HG02973 (cell line): ENCODE measurements around the gene HOOK1.
"Not testable (repeated sequence)": the region's sequence is repeated elsewhere in the genome, so short reads cannot be mapped to it uniquely, and the experiment has no call there.

Experiments used
- ATAC-seq: cut with Tn5 transposase; IDR thresholded peaks from one replicate; pipeline ENCODE4 v1.9.1; 2021; ENCODE audit warnings: moderate library complexity; ENCODE audit not compliant: unreplicated experiment

The HOOK1 gene

DNA sequence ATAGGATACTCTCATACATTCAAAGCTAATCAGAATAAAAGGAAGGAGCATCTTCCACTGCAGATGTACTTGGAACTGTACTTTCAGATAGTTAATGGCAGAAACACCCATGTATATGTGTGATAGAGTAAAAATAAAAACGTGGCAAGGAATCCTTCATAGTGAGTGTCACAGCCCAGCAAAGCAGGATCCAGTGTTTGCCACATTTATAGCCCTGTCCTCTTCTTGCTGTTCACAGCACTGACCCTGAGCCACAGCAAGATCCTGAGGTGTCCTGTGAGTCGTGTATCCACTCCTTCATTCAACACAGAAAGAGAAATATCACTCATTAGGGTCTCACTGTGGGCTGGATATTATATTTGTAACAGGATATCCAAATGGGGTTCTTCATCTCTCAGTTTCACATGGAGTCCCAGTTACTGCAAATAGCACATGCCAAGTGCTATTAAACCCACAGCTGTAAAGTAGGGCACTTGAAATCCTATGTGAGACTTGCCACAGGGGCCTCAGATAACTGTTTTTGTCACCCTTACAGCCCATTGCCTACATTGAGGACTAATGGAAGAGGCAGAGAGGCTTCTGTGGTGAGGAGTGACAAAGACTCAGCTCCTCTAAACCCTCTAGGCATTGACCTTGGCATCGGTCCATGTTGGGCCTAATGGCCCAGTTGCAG is 70.5 kb downstream of the HOOK1 start:
- ATAC-seq, result no peak

DNA sequence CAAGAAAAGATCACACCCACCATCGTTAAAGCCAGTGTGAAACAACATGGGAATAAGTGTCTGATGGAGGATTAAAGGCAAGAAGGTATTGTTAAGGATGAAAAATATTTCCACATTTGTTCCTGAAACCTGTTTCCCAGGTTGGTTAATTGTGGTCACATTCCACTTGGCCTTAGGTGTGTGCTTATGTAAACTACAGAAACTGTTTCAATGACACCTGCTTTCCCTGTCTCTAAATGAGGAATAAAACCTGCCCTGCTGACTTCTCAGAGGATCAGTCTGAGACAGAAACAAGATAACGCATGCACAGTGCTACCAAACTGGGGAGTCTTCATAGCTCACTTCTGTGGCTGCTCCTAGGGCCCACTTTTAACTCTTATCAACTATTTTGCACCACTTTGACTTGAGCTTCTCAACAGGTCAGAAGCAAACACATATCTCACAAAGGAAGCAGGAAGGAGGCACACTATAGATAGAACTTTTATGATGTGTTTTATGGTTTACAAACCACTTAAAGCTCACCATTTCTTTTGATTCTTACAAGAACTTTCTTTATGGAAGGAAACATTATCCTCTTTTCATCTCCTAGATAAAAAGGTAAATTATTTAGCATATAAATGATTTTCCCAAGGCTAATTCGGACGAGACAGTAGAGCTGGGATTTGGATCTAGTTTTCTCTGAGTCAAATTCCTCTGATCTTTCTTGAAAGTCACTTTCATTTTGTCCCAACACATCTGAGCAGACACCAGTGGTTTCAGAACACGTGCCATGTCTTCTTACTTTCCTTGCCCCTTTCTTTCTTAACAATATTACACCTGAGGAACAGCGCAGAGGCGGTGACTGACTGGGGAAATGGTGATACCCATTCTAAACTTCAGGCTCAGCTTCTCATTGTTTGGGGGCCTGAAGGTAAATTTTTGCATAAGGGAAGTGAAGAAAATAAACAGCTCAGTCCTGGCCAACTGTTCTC is 78.4 kb downstream of the HOOK1 start:
- ATAC-seq, result no peak

DNA sequence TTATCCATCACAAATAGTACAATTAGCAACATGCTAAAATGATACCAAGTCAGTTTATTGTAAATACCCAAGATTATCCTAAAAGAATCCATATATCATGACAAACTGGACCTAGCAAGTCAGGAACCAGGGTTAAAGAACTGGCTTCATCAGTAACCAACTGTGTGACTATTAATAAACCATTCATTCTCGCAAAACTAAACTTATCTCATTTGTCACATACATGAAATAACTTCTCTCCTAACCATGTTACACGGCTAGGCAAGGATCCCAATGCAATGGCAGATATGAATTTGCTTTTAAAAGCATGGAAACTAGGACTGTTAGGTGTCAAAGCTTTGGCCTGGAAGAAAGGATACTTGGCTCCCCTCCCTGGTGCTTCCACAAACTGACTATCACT is 82.4 kb downstream of the HOOK1 start:
- ATAC-seq, result no peak

DNA sequence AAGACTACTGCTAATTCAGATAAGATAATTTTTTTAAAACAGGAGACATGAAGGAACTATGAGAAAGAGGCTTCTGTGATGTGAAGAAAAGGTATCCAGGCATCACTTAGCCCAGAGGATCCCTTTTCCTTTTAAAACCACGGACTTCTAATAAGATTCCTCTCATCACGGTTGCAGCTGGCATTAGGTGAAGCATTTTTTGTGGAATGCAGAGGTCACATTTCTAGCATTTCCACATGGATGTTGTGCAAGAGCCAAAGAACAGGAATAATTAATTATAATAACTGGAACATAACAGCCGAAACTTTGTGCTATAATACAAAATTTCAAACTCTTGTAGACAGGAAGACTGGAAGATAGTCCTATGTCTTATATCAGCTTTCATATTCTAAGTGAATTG is 84.2 kb downstream of the HOOK1 start:
- no peak for ATAC-seq

DNA sequence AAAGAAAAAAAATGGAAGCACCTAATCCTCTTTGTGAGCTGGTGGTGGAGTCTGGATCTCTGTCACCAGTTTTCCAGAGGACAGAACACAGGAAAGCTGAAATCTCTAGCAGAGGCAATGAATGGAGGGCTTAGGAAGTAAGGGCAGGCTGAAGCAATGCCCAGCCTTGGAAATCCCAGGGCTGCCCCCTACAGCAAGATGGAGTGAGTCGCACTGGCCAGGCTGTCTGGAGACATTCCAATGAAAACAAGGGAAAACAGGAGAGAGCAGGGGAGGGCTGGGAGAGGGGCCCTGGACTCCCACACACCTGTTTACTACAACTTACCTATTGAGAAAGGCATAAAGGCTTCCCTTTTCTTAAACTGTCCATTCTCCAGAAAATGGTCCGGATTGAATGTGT is 85.9 kb downstream of the HOOK1 start:
- no peak for ATAC-seq

DNA sequence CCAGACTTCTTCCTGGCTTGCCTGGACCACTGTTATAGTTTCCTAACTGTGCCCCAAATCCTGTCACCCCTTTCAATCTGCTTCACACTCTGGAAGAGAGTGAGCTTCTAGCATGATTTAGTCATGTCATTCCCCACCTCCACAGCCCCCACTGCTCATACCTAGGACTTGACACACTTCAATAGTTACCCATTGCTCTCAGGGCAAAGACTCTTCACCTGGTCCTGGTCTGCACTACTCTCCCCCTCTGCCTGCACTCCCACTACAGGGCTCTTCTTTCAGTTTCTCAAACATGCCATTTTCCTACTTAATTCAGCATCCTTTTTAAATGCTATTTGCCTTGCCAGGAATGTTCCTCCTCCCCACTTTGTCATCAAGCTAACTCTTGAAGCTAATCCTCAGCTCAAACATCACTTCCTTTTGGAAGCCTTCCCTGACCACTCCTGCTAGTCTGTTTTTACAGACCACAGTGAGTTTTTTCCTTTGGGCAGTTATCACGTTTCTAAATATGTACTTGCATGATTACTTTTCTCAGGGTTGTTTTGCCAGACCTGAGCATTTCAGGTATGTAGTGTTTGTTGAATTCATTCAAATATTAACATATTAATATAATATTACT is 87.1 kb downstream of the HOOK1 start:
- ATAC-seq, result no peak

DNA sequence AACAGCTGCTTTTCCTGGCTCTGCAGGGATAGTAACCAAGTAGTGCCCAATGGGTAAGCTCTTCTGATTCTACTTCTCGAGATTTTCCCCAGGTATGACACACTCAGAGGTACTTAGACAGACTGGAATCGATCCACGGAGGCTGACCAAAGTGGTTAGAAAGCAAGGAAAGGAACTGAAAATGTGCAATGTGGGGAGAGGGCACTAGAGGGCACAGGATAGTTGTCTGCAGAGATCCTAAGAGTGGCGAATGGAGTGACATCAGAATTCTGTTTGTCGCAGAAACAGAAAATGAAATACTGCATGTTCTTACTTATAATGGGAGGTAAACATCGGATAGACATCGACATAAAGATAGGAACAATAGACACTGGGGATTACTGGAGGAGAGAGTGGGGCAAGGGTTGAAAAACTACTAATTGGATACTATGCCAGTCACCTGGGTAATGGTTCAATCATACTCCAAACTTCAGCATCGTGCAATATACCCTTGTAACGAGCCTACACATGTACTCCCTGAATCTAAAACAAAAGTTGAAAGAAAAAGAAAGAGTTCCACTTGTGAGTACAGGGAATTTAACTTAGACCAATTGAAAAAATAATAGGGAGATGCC is 88.5 kb downstream of the HOOK1 start:
- no peak for ATAC-seq

DNA sequence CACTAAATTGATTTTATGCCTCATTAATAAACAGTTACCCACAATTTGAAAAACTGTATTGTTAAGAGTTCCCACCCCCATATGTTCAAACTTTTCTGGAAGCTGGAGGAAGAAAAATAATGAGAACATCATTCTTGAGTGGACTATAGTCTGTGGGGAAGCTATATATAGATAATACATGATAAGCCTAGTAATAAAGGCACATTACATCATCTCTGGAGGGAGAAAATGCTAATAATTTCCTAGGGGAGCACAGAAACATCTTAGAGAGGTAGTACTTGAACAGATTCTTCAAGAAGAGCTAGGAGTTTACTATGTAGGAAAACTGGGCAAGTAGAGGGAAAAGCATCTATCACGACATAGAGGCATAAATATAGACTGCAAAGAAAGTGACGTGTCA is 92.2 kb downstream of the HOOK1 start:
- ATAC-seq, result no peak

DNA sequence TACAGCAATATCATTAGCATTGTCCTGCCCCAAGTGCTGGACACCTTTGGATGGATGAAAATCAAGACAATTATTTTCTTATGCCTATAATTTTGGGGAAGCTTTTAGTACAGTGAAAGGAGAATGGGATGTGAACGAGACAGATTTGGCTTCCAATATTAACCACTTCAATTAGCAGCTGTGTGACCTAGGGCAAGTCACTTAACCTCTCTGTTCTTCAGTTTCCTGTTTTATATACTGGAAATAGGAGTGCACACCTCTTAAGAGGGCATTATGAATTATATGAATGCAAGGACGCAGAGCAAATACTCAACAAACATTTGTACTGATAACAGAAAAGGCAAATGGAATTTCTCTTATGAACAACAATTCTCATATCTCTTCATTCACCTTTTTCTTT is 93.3 kb downstream of the HOOK1 start:
- ATAC-seq, result no peak

DNA sequence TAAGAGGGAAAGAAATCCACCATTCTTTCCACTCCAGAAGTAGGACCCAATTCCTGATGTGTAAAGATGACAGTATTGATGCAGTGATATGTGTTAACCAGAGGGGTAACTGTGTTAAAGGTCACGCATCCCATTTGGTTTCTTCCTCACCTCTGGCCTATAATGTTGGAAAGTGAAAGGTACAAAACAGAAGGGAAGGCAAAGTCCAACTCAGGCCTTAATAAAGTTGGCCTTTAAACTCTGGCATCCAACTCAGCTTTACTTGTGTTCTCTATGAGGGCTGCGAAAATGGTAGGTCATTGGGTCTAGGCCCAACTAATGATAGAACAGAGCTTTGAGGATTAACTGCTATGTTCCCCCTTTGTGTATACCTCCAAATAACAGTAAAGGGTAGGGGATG is 93.9 kb downstream of the HOOK1 start:
- ATAC-seq, result no peak

DNA sequence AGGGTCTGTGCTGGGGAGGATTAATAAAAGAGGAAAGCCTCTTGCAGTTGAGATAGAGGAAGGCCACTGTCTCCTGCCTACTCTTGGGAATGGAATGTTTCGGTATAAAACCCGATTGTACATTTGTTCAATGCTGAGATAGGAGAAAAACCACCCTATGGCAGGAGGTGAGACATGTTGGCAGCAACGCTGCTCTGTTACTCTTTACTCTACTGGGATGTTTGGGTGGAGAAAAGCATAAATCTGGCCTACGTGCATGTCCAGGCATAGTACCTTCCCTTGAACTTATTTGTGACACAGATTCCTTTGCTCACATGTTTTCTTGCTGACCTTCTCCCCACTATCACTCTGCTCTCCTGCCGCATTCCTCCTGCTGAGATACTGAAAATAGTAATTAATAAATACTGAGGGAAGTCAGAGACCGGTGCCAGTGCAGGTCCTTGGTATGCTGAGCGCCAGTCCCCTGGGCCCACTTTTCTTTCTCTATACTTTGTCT is 100.1 kb downstream of the HOOK1 start:
- ATAC-seq, result not testable (repeated sequence)

DNA sequence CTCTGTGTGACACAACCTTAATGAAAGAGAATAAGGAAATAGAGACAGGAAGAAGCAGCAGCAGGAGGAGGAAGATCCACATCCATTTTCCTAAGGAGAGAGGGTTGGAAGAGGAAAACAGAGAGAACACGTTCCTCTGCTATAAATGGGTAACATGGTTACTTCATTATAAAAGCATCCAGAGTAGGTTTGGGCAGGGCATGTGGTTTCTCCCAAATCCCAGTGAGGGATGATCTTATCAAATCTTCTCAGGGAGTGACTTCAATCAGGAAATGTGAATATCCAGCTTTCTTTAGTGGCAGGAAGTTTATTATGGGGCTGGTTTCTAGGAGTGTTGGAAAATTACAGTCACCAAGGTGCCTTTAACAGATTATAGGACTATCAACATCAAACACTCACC is 100.8 kb downstream of the HOOK1 start:
- no peak for ATAC-seq

DNA sequence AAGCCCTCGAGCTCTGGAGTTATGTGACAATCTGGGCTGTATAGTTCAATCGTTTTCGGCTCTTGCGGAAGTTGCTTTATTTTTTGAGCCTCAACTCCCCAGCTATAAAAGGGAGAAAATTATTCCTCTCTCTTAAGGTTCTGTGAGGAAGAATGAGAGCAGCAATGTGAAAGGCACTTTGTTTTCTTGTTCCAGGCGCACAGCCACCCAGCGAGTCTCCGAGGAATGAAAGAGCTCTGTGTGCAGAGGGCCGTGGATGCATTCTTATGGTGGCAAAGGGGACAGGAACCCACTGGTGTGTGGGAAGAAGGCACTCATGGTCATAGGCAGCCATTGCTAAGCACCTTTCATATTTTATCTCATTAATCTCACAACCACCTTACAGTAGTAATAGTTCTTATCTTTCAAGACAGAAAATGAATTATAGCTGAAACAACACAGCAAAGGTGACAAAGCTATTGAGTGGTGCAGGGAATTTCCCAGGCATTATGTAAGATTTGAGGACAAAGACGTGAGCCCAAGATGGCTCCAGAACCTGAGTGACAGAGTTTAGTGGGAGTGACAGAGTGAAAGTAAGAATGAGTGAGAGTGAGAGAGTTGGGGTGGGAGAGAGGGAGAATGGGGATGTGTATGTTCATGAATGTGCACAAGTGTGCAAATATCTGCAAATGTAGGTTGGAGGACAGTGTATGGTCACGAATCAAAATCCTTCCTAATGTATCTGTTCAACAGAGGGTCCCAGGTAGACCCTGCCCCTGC is 102.5 kb downstream of the HOOK1 start:
- ATAC-seq, result no peak

DNA sequence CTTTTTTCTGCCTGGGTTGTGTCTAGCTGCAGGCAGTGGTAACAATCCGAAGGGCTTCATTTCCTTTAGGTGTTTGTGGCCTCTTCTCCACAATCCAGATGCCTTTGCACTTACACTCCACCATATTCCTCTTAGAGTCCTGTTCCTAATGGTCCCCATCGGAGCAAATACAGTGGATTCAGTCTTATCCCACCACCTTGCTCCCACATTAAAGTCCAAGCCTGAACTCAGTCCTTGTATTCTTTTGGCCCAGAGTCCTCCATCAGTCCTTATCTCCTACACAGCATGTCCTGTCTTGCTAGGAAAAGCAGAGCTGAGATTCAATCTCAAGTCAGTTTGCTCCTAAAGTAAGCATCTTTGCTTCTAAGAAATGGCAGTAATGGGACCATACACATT is 103.0 kb downstream of the HOOK1 start:
- ATAC-seq, result no peak

DNA sequence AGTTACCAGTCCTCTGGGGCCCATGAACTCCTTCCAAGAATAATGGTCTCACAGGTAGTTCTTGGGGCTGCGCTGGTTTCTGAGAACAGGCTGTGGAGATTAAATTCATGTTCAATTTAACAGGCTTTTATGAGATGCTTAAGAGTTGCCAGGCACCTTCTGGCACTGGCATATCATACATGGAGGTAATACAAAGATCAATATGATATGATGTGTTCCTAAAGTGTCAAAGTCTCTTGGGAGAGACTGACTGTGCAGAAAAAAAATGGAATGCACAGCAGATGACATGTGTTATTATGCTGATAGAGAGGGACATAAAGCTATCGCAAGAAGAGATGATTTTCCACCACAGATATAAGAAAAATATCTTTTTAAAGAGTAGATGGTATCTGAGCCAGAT is 105.0 kb downstream of the HOOK1 start:
- no peak for ATAC-seq

DNA sequence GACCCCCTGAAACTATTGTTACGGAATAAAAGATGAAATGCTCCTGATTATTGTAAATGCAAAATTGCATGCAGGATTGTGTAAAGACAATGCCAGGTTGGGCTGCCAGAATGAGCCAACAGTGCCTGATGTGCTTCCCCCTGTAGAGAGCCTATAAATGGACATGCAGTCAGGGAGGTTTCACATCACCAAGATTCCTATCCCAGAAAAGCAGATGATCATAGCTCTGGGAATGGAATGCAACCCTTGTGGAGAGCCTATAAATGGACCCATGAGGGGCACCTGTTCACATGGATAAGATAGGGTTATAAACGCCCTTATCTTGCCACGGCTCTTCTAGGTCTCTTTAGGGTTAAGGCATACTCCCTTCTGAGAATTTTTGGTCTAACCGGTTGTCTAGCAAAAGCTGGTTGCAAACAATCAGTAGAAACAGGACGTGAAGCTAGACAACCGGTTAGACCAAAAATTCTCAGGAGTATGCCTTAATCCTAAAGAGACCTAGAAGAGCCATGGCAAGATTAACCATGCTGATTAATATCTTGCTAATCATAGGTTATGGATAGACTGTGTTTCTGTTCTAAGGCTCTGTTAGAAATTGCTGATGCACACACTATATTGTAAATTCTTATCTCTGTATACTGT is 106.6 kb downstream of the HOOK1 start:
- not testable (repeated sequence) for ATAC-seq

DNA sequence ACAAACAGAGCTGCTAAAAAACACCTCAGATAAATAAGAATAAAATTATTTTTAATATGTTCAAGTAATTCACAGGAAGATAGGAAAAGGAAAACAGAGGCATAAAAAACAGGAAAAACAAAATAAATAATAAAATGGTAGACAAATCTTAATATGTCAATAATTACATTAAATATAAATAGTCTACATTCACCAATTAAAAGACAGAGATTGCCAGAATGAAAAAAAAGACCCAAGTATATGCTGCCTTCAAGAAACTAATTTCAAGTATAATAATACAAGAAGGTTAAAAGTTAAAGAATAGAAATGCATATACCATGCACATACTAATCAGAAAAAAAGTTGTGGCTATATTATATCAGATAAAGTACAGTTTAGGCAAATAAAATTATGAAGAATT is 109.9 kb downstream of the HOOK1 start:
- no peak for ATAC-seq
